HepG2 (cell line): ENCODE measurements around the gene GGNBP2. TPM values are rescaled to one million over a fixed set of nuclear protein-coding genes. Genes with fewer than 3 reads are reported as not detected.

Experiments
- ETV6 ChIP-seq: sonication (generic); formaldehyde crosslinking; conservative IDR thresholded peaks from 2 replicates; pipeline ENCODE4 v1.4.0; 2020; ENCODE audit warnings: missing genetic modification reagents
- FOXK1 ChIP-seq: sonication (generic); formaldehyde crosslinking; IDR thresholded peaks from 2 replicates; pipeline ENCODE4 v1.4.0; 2020; ENCODE audit warnings: low read depth, missing genetic modification reagents, borderline replicate concordance
- KDM2A ChIP-seq: sonication (generic); formaldehyde crosslinking; IDR thresholded peaks from 2 replicates; pipeline ENCODE4 v1.4.0; 2020; ENCODE audit warnings: low read depth, missing genetic modification reagents, borderline replicate concordance
- MYPOP ChIP-seq: sonication (generic); formaldehyde crosslinking; IDR thresholded peaks from 2 replicates; pipeline ENCODE4 v1.8.1; 2023; ENCODE audit warnings: mild to moderate bottlenecking, moderate library complexity, missing genetic modification reagents
- SMAD1 ChIP-seq: sonication (generic); formaldehyde crosslinking; IDR thresholded peaks from 2 replicates; pipeline ENCODE4 v1.4.0; 2020; ENCODE audit warnings: missing genetic modification reagents, low read depth, mild to moderate bottlenecking, borderline replicate concordance
- SMC3 ChIP-seq: IDR thresholded peaks from 2 replicates; pipeline ENCODE4 v1.6.1; 2011; ENCODE audit warnings: low read length, improper control_type of control experiment
- TARDBP ChIP-seq: sonication (generic); formaldehyde crosslinking; IDR thresholded peaks from 2 replicates; pipeline ENCODE4 v1.8.0; 2022; ENCODE audit warnings: mild to moderate bottlenecking, missing genetic modification reagents
- TCF7 ChIP-seq: sonication (generic); IDR thresholded peaks from 2 replicates; pipeline ENCODE4 v1.6.1; 2016; ENCODE audit warnings: antibody characterized with exemption, low read depth
- ZHX2 ChIP-seq, 2 experiments: sonication (generic) in 1 of 2; formaldehyde crosslinking in 1 of 2; IDR thresholded peaks; 2 replicates each; pipeline versions ENCODE4 v1.6.1 to v1.9.0; 2014 to 2022; ENCODE audit warnings: antibody characterized with exemption in 1 of 2, borderline replicate concordance in 1 of 2, inconsistent platforms in 1 of 2, low read depth in 1 of 2, missing genetic modification reagents in 1 of 2
- ZNF124 ChIP-seq: sonication (generic); formaldehyde crosslinking; IDR thresholded peaks from 2 replicates; pipeline ENCODE4 v1.4.0; 2020; ENCODE audit warnings: missing genetic modification reagents
- ZNF282 ChIP-seq: fragments of 450-650 bp; IDR thresholded peaks from 2 replicates; pipeline ENCODE4 v1.6.1; 2018; ENCODE audit not compliant: partially characterized antibody
- ZNF337 ChIP-seq: sonication (generic); formaldehyde crosslinking; IDR thresholded peaks from 2 replicates; pipeline ENCODE4 v1.5.1; 2020; ENCODE audit warnings: missing genetic modification reagents, low read depth, mild to moderate bottlenecking, borderline replicate concordance
- ZNF703 ChIP-seq: sonication (generic); formaldehyde crosslinking; IDR thresholded peaks from 2 replicates; pipeline ENCODE4 v1.5.1; 2020; ENCODE audit warnings: missing genetic modification reagents, mild to moderate bottlenecking, moderate library complexity, borderline replicate concordance
- ZNF737 ChIP-seq: sonication (generic); formaldehyde crosslinking; IDR thresholded peaks from 2 replicates; pipeline ENCODE4 v1.5.0; 2020; ENCODE audit warnings: missing genetic modification reagents, mild to moderate bottlenecking, borderline replicate concordance
- ZNF740 ChIP-seq: sonication (generic); formaldehyde crosslinking; IDR thresholded peaks from 2 replicates; pipeline ENCODE4 v1.4.0; 2020; ENCODE audit warnings: missing genetic modification reagents
- polyA plus RNA-seq, 8 experiments: library from polyadenylated mRNA; depleted of rRNA in 3 of 8; stranded (reverse) in 7 of 8; unstranded in 1 of 8; fragments of >200 nt; fragmentation: Illumina TruSeq in 4 of 8; extraction: Trizol in 4 of 8; gene quantifications; 2 replicates each; pipeline versions ENCODE4 v1.2.1 to v1.2.3, GENCODE V29; 2011 to 2016; ENCODE audit warnings: low read depth in 4 of 8, missing spikeins in 1 of 8, mixed read lengths in 1 of 8; ENCODE audit not compliant: insufficient read depth in 1 of 8
- total RNA-seq, 5 experiments: library from RNA; depleted of rRNA; stranded (reverse); fragments of >200 nt; fragmentation: Illumina TruSeq; extraction: Trizol; gene quantifications; 2 replicates each; pipeline ENCODE4 v1.2.3, GENCODE V29; 2016; ENCODE audit warnings: low read depth in 1 of 5
- TF ChIP-seq, protein P1 (sequence below): sonication (generic); formaldehyde crosslinking; IDR thresholded peaks from 2 replicates; pipeline ENCODE4 v1.8.1; 2023; ENCODE audit warnings: mild to moderate bottlenecking, missing genetic modification reagents, borderline replicate concordance
- TF ChIP-seq, protein P2 (sequence below): sonication (generic); formaldehyde crosslinking; IDR thresholded peaks from 2 replicates; pipeline ENCODE4 v1.4.0; 2020; ENCODE audit warnings: missing genetic modification reagents

Gene GGNBP2
- total and polyA plus RNA-seq, 2 of the 13 experiments (the other 11 are each of a cell fraction or from before 2014, with no cell fraction given) = 53.3 to 84.2 TPM

GRCh38 chr17:36601303-36602029 is 56.7 kb downstream of the GGNBP2 start, which contains the start of gene MRM1 (continued):
- peak; percentile 55; the same call in 1 of the 2 replicates for TF ChIP-seq FOXK1 (CRISPR knock-in tag)
- TF ChIP-seq MYPOP (CRISPR knock-in tag) = peak; percentile 83
- 0 out of 2 replicates have a peak, but pooled peaks have one; percentile 26 for TF ChIP-seq ZNF737 (CRISPR knock-in tag)
- peak; percentile 20; the same call in 1 of the 2 replicates for TF ChIP-seq ETV6 (CRISPR knock-in tag)
- TF ChIP-seq ZNF282 = no peak
- peak; percentile 92; the same call in 1 of the 2 replicates for TF ChIP-seq ZNF337 (CRISPR knock-in tag)
- TF ChIP-seq, protein P1, sequence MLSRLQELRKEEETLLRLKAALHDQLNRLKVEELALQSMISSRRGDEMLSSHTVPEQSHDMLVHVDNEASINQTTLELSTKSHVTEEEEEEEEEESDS = no peak
- peak; percentile 47; the same call in 1 of the 2 replicates for TF ChIP-seq ZNF124 (CRISPR knock-in tag)
- no peak; the same call in 1 of the 2 replicates for TF ChIP-seq SMAD1 (CRISPR knock-in tag)
- TF ChIP-seq KDM2A = peak; percentile 97
- no peak for TF ChIP-seq ZHX2 (IDR thresholded peaks at IDR 0.05; ENCODE audit: low read depth)
- TF ChIP-seq ZHX2 (CRISPR knock-in tag; IDR thresholded peaks at IDR 0.05; ENCODE audit: borderline replicate concordance) = no peak
- TF ChIP-seq ZNF703 (CRISPR knock-in tag) = no peak; the same call in 1 of the 2 replicates
- TF ChIP-seq TCF7 = no peak
- TF ChIP-seq, protein P2, sequence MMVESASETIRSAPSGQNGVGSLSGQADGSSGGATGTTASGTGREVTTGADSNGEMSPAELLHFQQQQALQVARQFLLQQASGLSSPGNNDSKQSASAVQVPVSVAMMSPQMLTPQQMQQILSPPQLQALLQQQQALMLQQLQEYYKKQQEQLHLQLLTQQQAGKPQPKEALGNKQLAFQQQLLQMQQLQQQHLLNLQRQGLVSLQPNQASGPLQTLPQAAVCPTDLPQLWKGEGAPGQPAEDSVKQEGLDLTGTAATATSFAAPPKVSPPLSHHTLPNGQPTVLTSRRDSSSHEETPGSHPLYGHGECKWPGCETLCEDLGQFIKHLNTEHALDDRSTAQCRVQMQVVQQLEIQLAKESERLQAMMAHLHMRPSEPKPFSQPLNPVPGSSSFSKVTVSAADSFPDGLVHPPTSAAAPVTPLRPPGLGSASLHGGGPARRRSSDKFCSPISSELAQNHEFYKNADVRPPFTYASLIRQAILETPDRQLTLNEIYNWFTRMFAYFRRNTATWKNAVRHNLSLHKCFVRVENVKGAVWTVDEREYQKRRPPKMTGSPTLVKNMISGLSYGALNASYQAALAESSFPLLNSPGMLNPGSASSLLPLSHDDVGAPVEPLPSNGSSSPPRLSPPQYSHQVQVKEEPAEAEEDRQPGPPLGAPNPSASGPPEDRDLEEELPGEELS (CRISPR knock-in tag) = peak; percentile 29; the same call in 1 of the 2 replicates
- 0 out of 2 replicates have a peak, but pooled peaks have one; percentile 17 for TF ChIP-seq ZNF740 (CRISPR knock-in tag)
- TF ChIP-seq SMC3 = no peak
- no peak for TF ChIP-seq TARDBP (CRISPR knock-in tag)
